PC-9 (cell line): ENCODE measurements around the gene OPTC. TPM values are rescaled to one million over a fixed set of nuclear protein-coding genes. Genes with fewer than 3 reads are reported as not detected.

Experiments used
- BruUV-seq: library from RNA; stranded (reverse); fragments of 400-500 nt; replicated peaks from 2 replicates; lab custom pipeline; 2021; lab: Mats Ljungman, UMichigan
- CTCF ChIA-PET: fragments of 300-600 bp; sonication (Branson Sonifier 250); formaldehyde crosslinking; loops from one replicate; lab custom pipeline; 2022; ENCODE audit warnings: antibody characterized with exemption; lab: Charles Lee
- POLR2A ChIA-PET: fragments of 300-600 bp; sonication (Branson Sonifier 250); formaldehyde crosslinking; loops from one replicate; lab custom pipeline; 2022; ENCODE audit warnings: antibody characterized with exemption; ENCODE audit not compliant: unreplicated experiment; lab: Charles Lee
- DNase-seq, 2 experiments: peaks; one replicate each; pipeline versions ENCODE4 v3.0.0 to v3.0.0-alpha.2; 2015 to 2022; ENCODE audit warnings: mixed read lengths in 1 of 2
- H2AFZ ChIP-seq: fragments of 200-600 bp; sonication (generic); 2 replicates; pipeline ENCODE4 v1.8.1; 2017; ENCODE audit warnings: antibody characterized with exemption
- H3F3A ChIP-seq: fragments of 200-600 bp; sonication (generic); 2 replicates; pipeline ENCODE4 v1.8.1; 2017; ENCODE audit warnings: antibody characterized with exemption, mild to moderate bottlenecking, low read depth; ENCODE audit not compliant: insufficient read depth
- H3K27ac ChIP-seq: fragments of 200-600 bp; sonication (generic); 2 replicates; pipeline ENCODE4 v1.6.1; 2016; ENCODE audit warnings: mixed run types
- H3K27me3 ChIP-seq: fragments of 200-600 bp; sonication (generic); 2 replicates; pipeline ENCODE4 v1.6.1; 2016; ENCODE audit warnings: low read depth, mixed run types; ENCODE audit not compliant: insufficient read depth
- H3K36me3 ChIP-seq: fragments of 200-600 bp; sonication (generic); 2 replicates; pipeline ENCODE4 v1.6.1; 2016; ENCODE audit warnings: low read depth, mixed run types
- H3K4me1 ChIP-seq: fragments of 200-600 bp; sonication (generic); replicated peaks from 2 replicates; pipeline ENCODE4 v1.6.1; 2016; ENCODE audit warnings: mixed run types; ENCODE audit not compliant: insufficient read depth
- H3K4me2 ChIP-seq: fragments of 200-600 bp; sonication (generic); 2 replicates; pipeline ENCODE4 v1.6.1; 2017; ENCODE audit warnings: mixed run types
- H3K4me3 ChIP-seq: fragments of 200-600 bp; sonication (generic); 2 replicates; pipeline ENCODE4 v1.6.1; 2016; ENCODE audit warnings: mixed run types
- H3K79me2 ChIP-seq: fragments of 200-600 bp; sonication (generic); 2 replicates; pipeline ENCODE4 v1.6.1; 2017; ENCODE audit warnings: low read depth, mixed run types
- H3K9me2 ChIP-seq: fragments of 200-600 bp; sonication (generic); 2 replicates; pipeline ENCODE4 v1.8.1; 2017; ENCODE audit warnings: mild to moderate bottlenecking; ENCODE audit not compliant: insufficient read depth
- H3K9me3 ChIP-seq: fragments of 200-600 bp; sonication (generic); 2 replicates; pipeline ENCODE4 v1.8.1; 2016; ENCODE audit warnings: low read depth; ENCODE audit not compliant: insufficient read depth
- H4K20me1 ChIP-seq: fragments of 200-600 bp; sonication (generic); 2 replicates; pipeline ENCODE4 v1.8.1; 2017; ENCODE audit not compliant: insufficient read depth
- EZH2 ChIP-seq: fragments of 200-600 bp; sonication (generic); IDR thresholded peaks from 2 replicates; pipeline ENCODE4 v1.8.0; 2017; ENCODE audit warnings: antibody characterized with exemption, low read depth
- intact Hi-C: fragments of 100-400 bp; cut with micrococcal nuclease; formaldehyde crosslinking; loops from one replicate; pipeline ENCODE4 v1.10.0; 2022; ENCODE audit not compliant: unreplicated experiment
- total RNA-seq: library from RNA; stranded (reverse); gene quantifications from 2 replicates; pipeline ENCODE4 v1.2.3, GENCODE V29; 2021
- TF ChIP-seq, protein P1 (sequence below): fragments of 200-600 bp; sonication (generic); conservative IDR thresholded peaks from 2 replicates; pipeline ENCODE4 v1.6.1; 2017; ENCODE audit warnings: mixed run types, antibody characterized with exemption, mild to moderate bottlenecking, moderate library complexity

Gene OPTC
- total RNA-seq, 1 experiment from 2014 or later, result not detected

DNA sequence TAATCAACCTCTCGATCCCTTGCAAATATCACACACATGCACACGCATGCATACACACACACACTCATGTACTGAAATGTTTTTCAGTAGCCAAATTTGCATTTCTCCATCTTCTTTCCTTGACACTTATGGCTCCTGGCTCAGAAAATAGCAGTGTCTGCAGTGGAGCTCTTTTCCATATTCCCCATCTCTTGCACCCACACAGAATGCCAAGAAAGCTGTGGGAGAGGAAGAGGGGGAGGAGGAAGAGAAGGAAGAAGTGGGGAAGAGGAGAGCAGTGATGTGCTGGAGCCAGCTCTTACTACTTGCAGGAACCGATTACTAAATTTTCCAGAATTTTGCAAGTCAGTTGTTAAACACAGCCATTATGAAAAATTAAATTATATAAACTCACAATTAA lies 9.9 kb downstream of the OPTC start:
- TF ChIP-seq EZH2, result no peak
- TF ChIP-seq, protein P1, sequence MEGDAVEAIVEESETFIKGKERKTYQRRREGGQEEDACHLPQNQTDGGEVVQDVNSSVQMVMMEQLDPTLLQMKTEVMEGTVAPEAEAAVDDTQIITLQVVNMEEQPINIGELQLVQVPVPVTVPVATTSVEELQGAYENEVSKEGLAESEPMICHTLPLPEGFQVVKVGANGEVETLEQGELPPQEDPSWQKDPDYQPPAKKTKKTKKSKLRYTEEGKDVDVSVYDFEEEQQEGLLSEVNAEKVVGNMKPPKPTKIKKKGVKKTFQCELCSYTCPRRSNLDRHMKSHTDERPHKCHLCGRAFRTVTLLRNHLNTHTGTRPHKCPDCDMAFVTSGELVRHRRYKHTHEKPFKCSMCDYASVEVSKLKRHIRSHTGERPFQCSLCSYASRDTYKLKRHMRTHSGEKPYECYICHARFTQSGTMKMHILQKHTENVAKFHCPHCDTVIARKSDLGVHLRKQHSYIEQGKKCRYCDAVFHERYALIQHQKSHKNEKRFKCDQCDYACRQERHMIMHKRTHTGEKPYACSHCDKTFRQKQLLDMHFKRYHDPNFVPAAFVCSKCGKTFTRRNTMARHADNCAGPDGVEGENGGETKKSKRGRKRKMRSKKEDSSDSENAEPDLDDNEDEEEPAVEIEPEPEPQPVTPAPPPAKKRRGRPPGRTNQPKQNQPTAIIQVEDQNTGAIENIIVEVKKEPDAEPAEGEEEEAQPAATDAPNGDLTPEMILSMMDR, result no peak
- Histone ChIP-seq H3K36me3 (no peaks in the 10 kb centered on the region), H3K27me3 (no peaks in the 10 kb centered on the region), H3K4me3 (no peak overlapping the region), H4K20me1 (no peaks in the 10 kb centered on the region), H3K4me2 (no peak overlapping the region), H3K27ac (no peak overlapping the region), H3K9me2 (no peaks in the 10 kb centered on the region), H3K4me1 (peaks cover 7% of the 10 kb centered on the region), H2AFZ (no peak overlapping the region), H3K9me3 (no peaks in the 10 kb centered on the region), H3F3A (0 out of 2 replicates have a peak, but pooled peaks cover under 1% of the 10 kb centered on the region), H3K79me2 (no peaks in the 10 kb centered on the region)
- intact Hi-C loops, result loop anchor here (1.0 to 5.0 kb wide), 6 partner anchors 103 to 232 kb away; no protein-coding TSS in a partner anchor
- ChIA-PET POLR2A (no interaction called here), CTCF (interaction anchor here (0.7 to 1.8 kb wide), 5 partner anchors 40 to 237 kb away, joined by 3 to 13 read pairs (median 4); no protein-coding TSS in a partner anchor)
- DNase-seq, result no peak
- no TSS peak for BruUV-seq

DNA sequence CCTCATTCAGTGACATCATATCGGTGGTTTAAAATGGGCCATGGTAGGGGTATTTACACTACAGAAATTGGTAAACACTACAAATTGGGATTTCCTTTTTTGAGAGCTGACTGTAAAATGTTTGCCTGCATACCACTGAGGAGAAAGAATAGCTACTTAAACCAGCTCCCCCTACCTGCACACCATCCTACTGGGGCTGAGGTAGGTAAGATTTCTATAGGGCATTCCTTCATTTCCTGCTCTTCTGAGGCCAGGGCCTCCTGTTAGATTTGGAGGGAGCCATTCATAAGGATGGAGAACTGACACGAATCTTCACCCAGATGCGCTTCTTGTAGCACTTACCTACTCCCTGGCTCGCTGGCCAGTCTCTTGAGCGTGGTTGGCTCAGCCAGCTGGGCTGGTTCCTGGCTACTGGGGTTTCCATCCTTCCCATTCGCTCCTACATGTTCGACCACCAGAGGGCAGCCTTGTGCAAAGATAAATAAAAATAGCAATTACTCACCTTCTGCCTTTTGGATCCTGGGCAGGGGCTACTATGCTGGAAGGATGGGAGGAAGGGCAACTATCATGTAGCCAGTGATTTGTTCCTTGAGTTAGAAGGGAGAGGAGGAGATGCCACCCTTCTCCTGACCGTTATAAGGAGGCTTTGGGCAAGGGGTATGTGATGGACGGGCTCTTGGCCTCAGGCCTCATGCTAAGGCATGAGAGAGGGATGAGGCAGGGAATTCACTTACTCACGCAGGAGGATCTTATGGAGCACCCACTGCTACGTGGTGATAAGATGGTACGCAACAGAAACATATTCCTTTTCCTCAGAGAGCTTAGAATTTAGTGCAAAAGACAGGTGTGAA lies 10.7 kb downstream of the OPTC start:
- peak; percentile 65 to 78 for DNase-seq
- TF ChIP-seq EZH2, result no peak
- TF ChIP-seq, protein P1, result peak; percentile 95
- H3K4me1 ChIP-seq, result peaks cover 15% of the 10 kb centered on the region
- no peak overlapping the region for H3K4me3 ChIP-seq
- CTCF ChIA-PET, result interaction anchor here (0.6 to 1.8 kb wide), 6 partner anchors 41 to 237 kb away, joined by 3 to 13 read pairs (median 4); no protein-coding TSS in a partner anchor
- H3K36me3 ChIP-seq, result no peaks in the 10 kb centered on the region
- H3K9me3 ChIP-seq, result no peaks in the 10 kb centered on the region
- no TSS peak for BruUV-seq
- no peaks in the 10 kb centered on the region for H3K79me2 ChIP-seq
- no peaks in the 10 kb centered on the region for H4K20me1 ChIP-seq
- H3K27ac ChIP-seq, result no peak overlapping the region
- no peak overlapping the region for H2AFZ ChIP-seq
- H3K9me2 ChIP-seq, result no peaks in the 10 kb centered on the region
- intact Hi-C loops, result loop anchor here (1.0 to 5.0 kb wide), 6 partner anchors 103 to 232 kb away; no protein-coding TSS in a partner anchor
- no peaks in the 10 kb centered on the region for H3K27me3 ChIP-seq
- peak overlapping the region; percentile 47; the same call in 1 of the 2 replicates for H3K4me2 ChIP-seq
- peaks cover 9% of the 10 kb centered on the region; the same call in 1 of the 2 replicates for H3F3A ChIP-seq
- POLR2A ChIA-PET, result interaction anchor here (0.6 kb wide), 1 partner anchor 144 kb away, joined by 4 read pairs; no protein-coding TSS in a partner anchor

GRCh38 chr1:203505526-203506204 lies 11.7 kb downstream of the OPTC start:
- TF ChIP-seq EZH2, result no peak
- TF ChIP-seq, protein P1, result no peak
- H3K4me3 ChIP-seq, result no peak overlapping the region
- H3K27ac ChIP-seq, result no peak overlapping the region
- no peaks in the 10 kb centered on the region for H3K79me2 ChIP-seq
- no peaks in the 10 kb centered on the region for H3K9me2 ChIP-seq
- no peaks in the 10 kb centered on the region for H3K9me3 ChIP-seq
- no peak for DNase-seq
- peaks cover 9% of the 10 kb centered on the region; the same call in 1 of the 2 replicates for H3F3A ChIP-seq
- no peaks in the 10 kb centered on the region for H4K20me1 ChIP-seq
- no peak overlapping the region for H2AFZ ChIP-seq
- ChIA-PET CTCF (no interaction called here), POLR2A (no interaction called here)
- no peak overlapping the region for H3K4me2 ChIP-seq
- intact Hi-C loops, result no loop called here
- no peaks in the 10 kb centered on the region for H3K27me3 ChIP-seq
- no TSS peak for BruUV-seq
- no peaks in the 10 kb centered on the region for H3K36me3 ChIP-seq
- peaks cover 16% of the 10 kb centered on the region for H3K4me1 ChIP-seq
